AG04450 (cell line): ENCODE measurements around the gene MRTFA. TPM values are rescaled to one million over a fixed set of nuclear protein-coding genes. Genes with fewer than 3 reads are reported as not detected.
A peak's percentile ranks its signal among the peaks of the same experiment; 100 is the strongest.

Experiments
- CTCF ChIA-PET: fragments of 300-600, 350-600 bp; formaldehyde crosslinking; extraction: SDS; loops from one replicate; lab custom pipeline; 2022; ENCODE audit warnings: antibody characterized with exemption, inconsistent platforms; lab: Charles Lee
- POLR2A ChIA-PET: fragments of 350-600 bp; formaldehyde crosslinking; extraction: SDS; loops from one replicate; lab custom pipeline; 2021; ENCODE audit warnings: antibody characterized with exemption, inconsistent platforms; lab: Yijun Ruan, JAX
- DNase-seq: peaks from one replicate; pipeline ENCODE4 v3.0.0-alpha.2; 2011; ENCODE audit warnings: low read depth, low spot score
- H3K27ac ChIP-seq: one replicate; pipeline ENCODE4 v1.5.1; 2012; ENCODE audit warnings: low read depth, low read length, control low read depth
- H3K27me3 ChIP-seq: one replicate; pipeline ENCODE4 v1.6.0; 2012; ENCODE audit warnings: low read length; ENCODE audit not compliant: control insufficient read depth, insufficient read depth
- H3K4me3 ChIP-seq: 2 replicates; pipeline ENCODE4 v1.5.1; 2011; ENCODE audit warnings: mild to moderate bottlenecking, low read depth, low read length, control low read depth
- H3K9me3 ChIP-seq: 2 replicates; pipeline ENCODE4 v1.5.1; 2012; ENCODE audit warnings: low read length; ENCODE audit not compliant: control insufficient read depth, insufficient read depth
- CTCF ChIP-seq: IDR thresholded peaks from 2 replicates; pipeline ENCODE4 v1.5.1; 2011; ENCODE audit warnings: low read depth, low read length, control low read depth, inconsistent platforms
- polyA plus RNA-seq: library from polyadenylated mRNA; depleted of rRNA; stranded (reverse); fragments of >200 nt; gene quantifications from 2 replicates; pipeline ENCODE4 v1.2.3, GENCODE V29; 2011; rRNA removed

MRTFA gene
- polyA plus RNA-seq, 1 experiment = 6.8 TPM

DNA sequence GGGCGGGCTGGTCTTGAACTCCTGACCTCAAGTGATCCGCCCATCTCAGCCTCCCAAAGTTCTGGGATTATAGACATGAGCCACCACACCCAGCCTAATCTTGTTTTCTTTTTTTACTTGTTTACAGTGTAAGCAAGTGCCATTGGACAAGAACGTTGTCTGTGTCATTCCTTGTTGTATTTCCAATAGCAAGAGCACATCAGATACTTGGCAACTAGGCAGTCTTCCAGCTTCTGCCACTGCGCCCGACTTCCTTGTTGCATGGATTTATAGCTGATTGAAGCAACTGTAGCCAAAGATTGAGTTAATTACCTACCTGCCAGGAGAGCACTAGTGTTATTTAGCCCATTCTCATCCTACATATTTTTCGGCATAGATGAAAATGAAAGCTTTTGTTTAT lies 269.2 kb downstream of the MRTFA start:
- no peak for TF ChIP-seq CTCF
- ChIA-PET CTCF (no interaction called here), POLR2A (no interaction called here)
- H3K4me3 ChIP-seq = no peak overlapping the region
- DNase-seq = no peak
- H3K27ac ChIP-seq = no peak overlapping the region
- H3K27me3 ChIP-seq = no peaks in the 10 kb centered on the region
- H3K9me3 ChIP-seq = no peaks in the 10 kb centered on the region; the same call in 1 of the 2 replicates

- POLR2A ChIA-PET = no interaction called here
- no peak for TF ChIP-seq CTCF
- CTCF ChIA-PET = interaction anchor here (0.6 kb wide), 1 partner anchor 341 kb away, joined by 5 read pairs; no protein-coding TSS in a partner anchor
- no peak for DNase-seq
- Histone ChIP-seq H3K27me3 (no peaks in the 10 kb centered on the region), H3K27ac (no peak overlapping the region), H3K9me3 (no peaks in the 10 kb centered on the region; the same call in 1 of the 2 replicates), H3K4me3 (no peak overlapping the region)
Measured at GRCh38 chr22:40366068-40366467, 270.5 kb downstream of the MRTFA start.

- no peak for DNase-seq
- Histone ChIP-seq H3K4me3 (no peak overlapping the region), H3K9me3 (no peaks in the 10 kb centered on the region), H3K27me3 (no peaks in the 10 kb centered on the region), H3K27ac (no peak overlapping the region)
- ChIA-PET POLR2A (no interaction called here), CTCF (no interaction called here)
- no peak for TF ChIP-seq CTCF
Measured at GRCh38 chr22:40364431-40364830, 272.1 kb downstream of the MRTFA start.

DNA sequence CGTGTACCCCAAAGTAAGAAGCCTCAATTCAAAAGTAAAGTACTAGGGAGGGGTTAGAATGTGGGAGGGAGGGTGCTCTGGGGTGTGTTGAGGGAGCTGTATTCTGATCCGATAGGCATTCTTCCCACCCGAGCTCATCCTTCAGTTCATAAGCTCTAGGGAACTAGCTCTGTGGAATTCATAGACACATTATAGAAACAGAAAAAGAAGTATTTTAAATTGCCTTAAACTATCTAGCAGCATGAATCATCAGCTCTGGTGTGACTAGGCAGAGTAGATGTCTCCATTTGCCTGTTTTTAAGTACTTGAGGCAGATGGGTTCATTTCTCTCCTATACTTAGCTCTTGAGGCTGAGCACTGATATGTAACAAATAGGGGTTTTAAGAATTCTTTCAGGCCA lies 273.5 kb downstream of the MRTFA start:
- Histone ChIP-seq H3K27me3 (no peaks in the 10 kb centered on the region), H3K4me3 (no peak overlapping the region), H3K27ac (peak overlapping the region; percentile 53), H3K9me3 (no peaks in the 10 kb centered on the region)
- CTCF ChIA-PET = no interaction called here
- peak; percentile 33 for DNase-seq
- TF ChIP-seq CTCF = no peak
- POLR2A ChIA-PET = interaction anchor here (0.6 kb wide), 1 partner anchor 290 kb away, joined by 3 read pairs; no protein-coding TSS in a partner anchor

DNA sequence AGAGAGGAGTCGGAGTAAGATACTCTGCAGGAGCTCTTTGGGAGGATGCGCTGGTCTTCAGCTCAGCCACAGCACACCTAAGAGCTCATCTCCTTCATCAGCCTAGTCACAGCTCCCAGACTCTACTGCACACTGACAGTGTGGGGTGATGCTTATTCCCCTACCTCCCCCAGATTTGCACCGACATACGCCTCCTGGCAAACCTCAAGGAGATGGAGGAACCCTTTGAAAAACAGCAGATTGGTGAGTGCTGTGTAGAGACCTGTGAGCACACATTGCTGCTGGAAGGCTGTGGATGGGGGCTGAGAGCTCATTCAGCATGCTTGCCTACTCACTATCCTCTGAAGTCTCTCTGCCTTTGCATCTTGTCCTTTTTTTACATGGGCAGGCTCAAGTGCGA lies 275.4 kb downstream of the MRTFA start:
- TF ChIP-seq CTCF = no peak
- H3K27ac ChIP-seq = no peak overlapping the region
- ChIA-PET CTCF (no interaction called here), POLR2A (no interaction called here)
- no peak for DNase-seq
- no peaks in the 10 kb centered on the region for H3K9me3 ChIP-seq
- H3K4me3 ChIP-seq = no peak overlapping the region
- H3K27me3 ChIP-seq = no peaks in the 10 kb centered on the region

Other genes with a start within 250 kb of the MRTFA start
- gene MCHR1, start 42.8 kb upstream of the MRTFA start, polyA plus RNA-seq = 2.3 and 3.1 TPM in 2 replicates
- 24.1 and 28.8 TPM in 2 replicates for gene SLC25A17, start 182.6 kb upstream of the MRTFA start, polyA plus RNA-seq
- 193 and 271 TPM in 2 replicates for gene ST13, start 219.9 kb upstream of the MRTFA start, polyA plus RNA-seq
- gene XPNPEP3, start 220.4 kb upstream of the MRTFA start, polyA plus RNA-seq = 22.7 and 26.3 TPM in 2 replicates
- not detected in 2 replicates for gene DNAJB7, start 225.4 kb upstream of the MRTFA start, polyA plus RNA-seq